Stimulated activated memory B cell treated with anti-CD40 and anti-IgM and Interleukin-4, amounts not matched to agents 10 μg/mL and 1 μg/mL and 100 μg/mL, for 72 hours (primary cell): ENCODE measurements around the gene RGS17.

Experiments used
- ATAC-seq: fragments of 150-1000 bp; cut with Tn5 transposase; 2 replicates; pipeline ENCODE4 v1.10.0; 2021
- H3K27ac Mint-ChIP-seq: one replicate; pipeline ENCODE4 v1.8.0; 2022; ENCODE audit warnings: mild to moderate bottlenecking, mixed read lengths
- H3K27me3 Mint-ChIP-seq: one replicate; pipeline ENCODE4 v1.8.0; 2022; ENCODE audit warnings: mixed read lengths
- H3K36me3 Mint-ChIP-seq: one replicate; pipeline ENCODE4 v1.8.0; 2022; ENCODE audit warnings: mixed read lengths
- H3K4me1 Mint-ChIP-seq: one replicate; pipeline ENCODE4 v1.8.0; 2022; ENCODE audit warnings: mixed read lengths
- H3K4me3 Mint-ChIP-seq: one replicate; pipeline ENCODE4 v1.8.0; 2022; ENCODE audit warnings: mild to moderate bottlenecking, moderate library complexity, mixed read lengths
- H3K9me3 Mint-ChIP-seq: one replicate; pipeline ENCODE4 v1.8.0; 2022; ENCODE audit warnings: mixed read lengths

Gene RGS17

GRCh38 chr6:153074761-153075160, 56.3 kb downstream of the RGS17 start:
- Mint-ChIP-seq H3K4me3 (no peak overlapping the region), H3K36me3 (no peaks in the 10 kb centered on the region), H3K27me3 (no peaks in the 10 kb centered on the region), H3K9me3 (no peaks in the 10 kb centered on the region), H3K27ac (no peak overlapping the region), H3K4me1 (no peaks in the 10 kb centered on the region)
- ATAC-seq: no peak

- Mint-ChIP-seq H3K36me3 (no peaks in the 10 kb centered on the region), H3K27me3 (no peaks in the 10 kb centered on the region), H3K27ac (no peak overlapping the region), H3K9me3 (no peaks in the 10 kb centered on the region), H3K4me1 (no peaks in the 10 kb centered on the region), H3K4me3 (no peak overlapping the region)
- no peak for ATAC-seq
Measured at GRCh38 chr6:153073841-153074240, 57.2 kb downstream of the RGS17 start.

- no peak for ATAC-seq
- H3K4me3 Mint-ChIP-seq: no peak overlapping the region
- no peaks in the 10 kb centered on the region for H3K36me3 Mint-ChIP-seq
- peaks cover 18% of the 10 kb centered on the region for H3K27me3 Mint-ChIP-seq
- H3K4me1 Mint-ChIP-seq: no peaks in the 10 kb centered on the region
- peaks cover 12% of the 10 kb centered on the region for H3K9me3 Mint-ChIP-seq
- H3K27ac Mint-ChIP-seq: no peak overlapping the region
Measured at GRCh38 chr6:153070756-153071155, 60.3 kb downstream of the RGS17 start.

- H3K4me3 Mint-ChIP-seq: no peak overlapping the region
- peaks cover 15% of the 10 kb centered on the region for H3K9me3 Mint-ChIP-seq
- H3K36me3 Mint-ChIP-seq: no peaks in the 10 kb centered on the region
- H3K27me3 Mint-ChIP-seq: peaks cover 23% of the 10 kb centered on the region
- H3K4me1 Mint-ChIP-seq: no peaks in the 10 kb centered on the region
- H3K27ac Mint-ChIP-seq: no peak overlapping the region
- no peak for ATAC-seq
Measured at GRCh38 chr6:153069897-153070296, 61.2 kb downstream of the RGS17 start.

- H3K4me1 Mint-ChIP-seq: no peaks in the 10 kb centered on the region
- H3K4me3 Mint-ChIP-seq: no peak overlapping the region
- ATAC-seq: no peak
- no peak overlapping the region for H3K27ac Mint-ChIP-seq
- H3K9me3 Mint-ChIP-seq: peaks cover 26% of the 10 kb centered on the region
- H3K36me3 Mint-ChIP-seq: no peaks in the 10 kb centered on the region
- peaks cover 44% of the 10 kb centered on the region for H3K27me3 Mint-ChIP-seq
Measured at GRCh38 chr6:153065222-153065621, 65.9 kb downstream of the RGS17 start.

- H3K4me1 Mint-ChIP-seq: no peaks in the 10 kb centered on the region
- H3K4me3 Mint-ChIP-seq: no peak overlapping the region
- no peak for ATAC-seq
- H3K27ac Mint-ChIP-seq: no peak overlapping the region
- H3K9me3 Mint-ChIP-seq: peaks cover 26% of the 10 kb centered on the region
- no peaks in the 10 kb centered on the region for H3K36me3 Mint-ChIP-seq
- peaks cover 44% of the 10 kb centered on the region for H3K27me3 Mint-ChIP-seq
Measured at GRCh38 chr6:153063936-153064335, 67.1 kb downstream of the RGS17 start.

GRCh38 chr6:153062516-153062915, 68.6 kb downstream of the RGS17 start:
- Mint-ChIP-seq H3K4me1 (no peaks in the 10 kb centered on the region), H3K9me3 (peaks cover 23% of the 10 kb centered on the region), H3K4me3 (no peak overlapping the region), H3K27ac (no peak overlapping the region), H3K27me3 (peaks cover 44% of the 10 kb centered on the region), H3K36me3 (no peaks in the 10 kb centered on the region)
- no peak for ATAC-seq

- Mint-ChIP-seq H3K36me3 (no peaks in the 10 kb centered on the region), H3K9me3 (peaks cover 10% of the 10 kb centered on the region), H3K27me3 (peaks cover 35% of the 10 kb centered on the region), H3K4me1 (no peaks in the 10 kb centered on the region), H3K4me3 (no peak overlapping the region), H3K27ac (no peak overlapping the region)
- ATAC-seq: no peak
Measured at GRCh38 chr6:153059757-153060156, 71.3 kb downstream of the RGS17 start.

- Mint-ChIP-seq H3K27me3 (peaks cover 35% of the 10 kb centered on the region), H3K9me3 (peaks cover 8% of the 10 kb centered on the region), H3K27ac (no peak overlapping the region), H3K4me1 (no peaks in the 10 kb centered on the region), H3K4me3 (no peak overlapping the region), H3K36me3 (no peaks in the 10 kb centered on the region)
- no peak for ATAC-seq
Measured at GRCh38 chr6:153059311-153059710, 71.8 kb downstream of the RGS17 start.

- Mint-ChIP-seq H3K4me3 (no peak overlapping the region), H3K4me1 (no peaks in the 10 kb centered on the region), H3K9me3 (peaks cover 8% of the 10 kb centered on the region), H3K36me3 (no peaks in the 10 kb centered on the region), H3K27me3 (peaks cover 36% of the 10 kb centered on the region), H3K27ac (no peak overlapping the region)
- ATAC-seq: no peak
Measured at GRCh38 chr6:153058909-153059308, 72.2 kb downstream of the RGS17 start.

- no peak overlapping the region for H3K27ac Mint-ChIP-seq
Measured at GRCh38 chr6:153058291-153058690, 72.8 kb downstream of the RGS17 start.

GRCh38 chr6:153056308-153056707, 74.8 kb downstream of the RGS17 start:
- Mint-ChIP-seq H3K4me1 (no peaks in the 10 kb centered on the region), H3K36me3 (no peaks in the 10 kb centered on the region), H3K27ac (no peak overlapping the region), H3K4me3 (no peak overlapping the region), H3K9me3 (peaks cover 5% of the 10 kb centered on the region), H3K27me3 (peaks cover 33% of the 10 kb centered on the region)
- no peak for ATAC-seq

More at GRCh38 chr6:153058291-153058690, 72.8 kb downstream of the RGS17 start:
- H3K27me3 Mint-ChIP-seq: peaks cover 36% of the 10 kb centered on the region
- ATAC-seq: no peak
- H3K9me3 Mint-ChIP-seq: peaks cover 4% of the 10 kb centered on the region
- no peaks in the 10 kb centered on the region for H3K36me3 Mint-ChIP-seq
- no peak overlapping the region for H3K4me3 Mint-ChIP-seq
- H3K4me1 Mint-ChIP-seq: no peaks in the 10 kb centered on the region

GRCh38 chr6:153051801-153052200, 79.3 kb downstream of the RGS17 start:
- H3K9me3 Mint-ChIP-seq: peaks cover 5% of the 10 kb centered on the region
- no peak overlapping the region for H3K27ac Mint-ChIP-seq
- H3K27me3 Mint-ChIP-seq: peaks cover 23% of the 10 kb centered on the region
- no peak for ATAC-seq
- H3K4me3 Mint-ChIP-seq: no peak overlapping the region
- H3K36me3 Mint-ChIP-seq: no peaks in the 10 kb centered on the region
- H3K4me1 Mint-ChIP-seq: no peaks in the 10 kb centered on the region

- H3K27me3 Mint-ChIP-seq: peaks cover 5% of the 10 kb centered on the region
- H3K36me3 Mint-ChIP-seq: no peaks in the 10 kb centered on the region
- no peak overlapping the region for H3K27ac Mint-ChIP-seq
- ATAC-seq: no peak
- no peaks in the 10 kb centered on the region for H3K4me1 Mint-ChIP-seq
- no peak overlapping the region for H3K4me3 Mint-ChIP-seq
- H3K9me3 Mint-ChIP-seq: peaks cover 5% of the 10 kb centered on the region
Measured at GRCh38 chr6:153048631-153049030, 82.5 kb downstream of the RGS17 start.

- Mint-ChIP-seq H3K27ac (no peak overlapping the region), H3K9me3 (peaks cover 5% of the 10 kb centered on the region), H3K4me1 (no peaks in the 10 kb centered on the region), H3K36me3 (no peaks in the 10 kb centered on the region), H3K4me3 (no peak overlapping the region), H3K27me3 (peaks cover 4% of the 10 kb centered on the region)
- ATAC-seq: no peak
Measured at GRCh38 chr6:153047386-153047785, 83.7 kb downstream of the RGS17 start.

GRCh38 chr6:153045271-153045670, 85.8 kb downstream of the RGS17 start:
- H3K27ac Mint-ChIP-seq: no peak overlapping the region
- H3K9me3 Mint-ChIP-seq: no peaks in the 10 kb centered on the region
- H3K27me3 Mint-ChIP-seq: peaks cover 8% of the 10 kb centered on the region
- ATAC-seq: no peak
- H3K36me3 Mint-ChIP-seq: no peaks in the 10 kb centered on the region
- no peaks in the 10 kb centered on the region for H3K4me1 Mint-ChIP-seq
- no peak overlapping the region for H3K4me3 Mint-ChIP-seq

GRCh38 chr6:153044295-153044694, 86.8 kb downstream of the RGS17 start:
- no peaks in the 10 kb centered on the region for H3K4me1 Mint-ChIP-seq
- H3K9me3 Mint-ChIP-seq: no peaks in the 10 kb centered on the region
- peaks cover 8% of the 10 kb centered on the region for H3K27me3 Mint-ChIP-seq
- no peak overlapping the region for H3K4me3 Mint-ChIP-seq
- no peaks in the 10 kb centered on the region for H3K36me3 Mint-ChIP-seq
- no peak overlapping the region for H3K27ac Mint-ChIP-seq
- ATAC-seq: no peak
